K562 (cell line): ENCODE measurements around the gene CCNJL. TPM values are rescaled to one million over a fixed set of nuclear protein-coding genes. Genes with fewer than 3 reads are reported as not detected.

Experiments
- ATAC-seq: fragments of 200-7000 bp; cut with Tn5 transposase; 3 replicates; pipeline ENCODE4 v1.9.1; 2020; ENCODE audit warnings: moderate library complexity
- BruUV-seq: library from RNA; stranded (reverse); fragments of 400-500 nt; replicated peaks from 2 replicates; lab custom pipeline; 2021; lab: Mats Ljungman, UMichigan
- CTCF ChIA-PET: fragments of 300-600 bp; formaldehyde crosslinking; extraction: SDS; loops from one replicate; lab custom pipeline; 2021; ENCODE audit warnings: low intra/inter-chr PET ratio; lab: Yijun Ruan, JAX
- POLR2A ChIA-PET: fragments of 300-600, 350-650 bp; sonication (Branson Sonifier 250); formaldehyde crosslinking; extraction: SDS; loops from one replicate; lab custom pipeline; 2021; ENCODE audit warnings: antibody characterized with exemption, inconsistent platforms; lab: Yijun Ruan, JAX
- DNase-seq, 4 experiments: peaks; one replicate each; pipeline versions ENCODE4 v3.0.0 to v3.0.0-alpha.2; 2011 to 2018; ENCODE audit warnings: low spot score in 3 of 4, mixed read lengths in 3 of 4; ENCODE audit errors: extremely low read depth in 1 of 4
- FAIRE-seq: peaks from 2 replicates; lab custom pipeline; 2011; peaks lifted over from hg19 to GRCh38; lab: Jason Lieb, UNC
- H2AFZ ChIP-seq: 2 replicates; pipeline ENCODE4 v1.6.0; 2011; ENCODE audit warnings: low read depth, low read length, control low read depth, inconsistent platforms
- H3K27ac ChIP-seq: fragments of 200-600 bp; 3 replicates; pipeline ENCODE4 v1.8.0; 2011; ENCODE audit warnings: low read depth, mild to moderate bottlenecking, control low read depth, inconsistent platforms, low read length, moderate library complexity, mixed read lengths; ENCODE audit errors: extremely low read depth
- H3K27me3 ChIP-seq, 2 experiments: fragments of 300-600 bp in 1 of 2; 2 replicates in 1 of 2; 3 replicates in 1 of 2; pipeline versions ENCODE4 v1.6.0 to v1.8.0; 2011; ENCODE audit warnings: inconsistent platforms in 2 of 2, low read length in 2 of 2, mild to moderate bottlenecking in 1 of 2, mixed read lengths in 1 of 2, moderate library complexity in 1 of 2; ENCODE audit not compliant: control insufficient read depth in 2 of 2, insufficient read depth in 2 of 2
- H3K36me3 ChIP-seq: fragments of 300-600 bp; 3 replicates; pipeline ENCODE4 v1.8.0; 2011; ENCODE audit warnings: mild to moderate bottlenecking, low read length, inconsistent platforms; ENCODE audit not compliant: control insufficient read depth, insufficient read depth
- H3K4me1 ChIP-seq, 2 experiments: fragments of 200-600 bp in 1 of 2; replicated peaks in 1 of 2; 2 replicates in 1 of 2; 3 replicates in 1 of 2; pipeline versions ENCODE4 v1.5.1 to v1.8.0; 2011; ENCODE audit warnings: inconsistent platforms in 2 of 2, low read length in 2 of 2, mild to moderate bottlenecking in 1 of 2, mixed read lengths in 1 of 2, moderate library complexity in 1 of 2; ENCODE audit not compliant: control insufficient read depth in 2 of 2, insufficient read depth in 2 of 2
- H3K4me2 ChIP-seq: 2 replicates; pipeline ENCODE4 v1.6.1; 2011; ENCODE audit warnings: low read length, control low read depth, inconsistent platforms, mixed read lengths; ENCODE audit not compliant: insufficient read depth
- H3K4me3 ChIP-seq: fragments of 200-600 bp; sonication (generic), shearing (Covaris generic); 2 replicates; pipeline ENCODE4 v1.5.1; 2016; ENCODE audit warnings: control low read depth, inconsistent platforms
- H3K79me2 ChIP-seq: fragments of 200-600 bp; 3 replicates; pipeline ENCODE4 v1.8.0; 2011; ENCODE audit warnings: low read length, inconsistent platforms; ENCODE audit not compliant: control insufficient read depth, insufficient read depth
- H3K9ac ChIP-seq, 2 experiments: 2 replicates each; pipeline versions ENCODE4 v1.6.0 to v1.6.1; 2011; ENCODE audit warnings: low read depth in 2 of 2, low read length in 2 of 2, control low read depth in 1 of 2, inconsistent platforms in 1 of 2, mild to moderate bottlenecking in 1 of 2, mixed read lengths in 1 of 2; ENCODE audit not compliant: insufficient read depth in 1 of 2
- H3K9me1 ChIP-seq: one replicate; pipeline ENCODE4 v1.6.0; 2011; ENCODE audit warnings: inconsistent platforms, mild to moderate bottlenecking, low read length, moderate library complexity; ENCODE audit not compliant: control insufficient read depth, insufficient read depth
- H3K9me3 ChIP-seq: replicated peaks from 2 replicates; pipeline ENCODE4 v1.5.1; 2011; ENCODE audit warnings: low read depth, low read length, inconsistent platforms; ENCODE audit not compliant: control insufficient read depth, insufficient read depth
- H4K20me1 ChIP-seq: replicated peaks from 2 replicates; pipeline ENCODE4 v1.6.1; 2011; ENCODE audit warnings: low read length, inconsistent platforms, mixed read lengths; ENCODE audit not compliant: control insufficient read depth, insufficient read depth
- BACH1 ChIP-seq: fragments of 200-800 bp; sonication (Bioruptor generic); IDR thresholded peaks from 2 replicates; pipeline ENCODE4 v1.6.1; 2016; ENCODE audit warnings: missing genetic modification characterization, missing compliant biosample characterization
- C11orf30 ChIP-seq: fragments of 450-650 bp; IDR thresholded peaks from 2 replicates; pipeline ENCODE4 v1.6.1; 2016; ENCODE audit warnings: low read depth, mild to moderate bottlenecking
- MAFF ChIP-seq: IDR thresholded peaks from 2 replicates; pipeline ENCODE4 v1.6.1; 2012; ENCODE audit warnings: low read length, improper control_type of control experiment
- MAFG ChIP-seq: fragments of 450-650 bp; conservative IDR thresholded peaks from 2 replicates; pipeline ENCODE4 v1.6.1; 2016; ENCODE audit warnings: missing genetic modification characterization, missing compliant biosample characterization
- MAFK ChIP-seq: IDR thresholded peaks from 2 replicates; pipeline ENCODE4 v1.6.1; 2011; ENCODE audit warnings: low read length, improper control_type of control experiment
- NFE2 ChIP-seq: IDR thresholded peaks from 2 replicates; pipeline ENCODE4 v1.6.1; 2014; ENCODE audit warnings: antibody characterized with exemption, low read depth
- NFE2L1 ChIP-seq: fragments of 450-650 bp; IDR thresholded peaks from 2 replicates; pipeline ENCODE4 v1.6.1; 2016; ENCODE audit warnings: missing genetic modification characterization, low read depth, mild to moderate bottlenecking, missing compliant biosample characterization, moderate library complexity, borderline replicate concordance
- TBP ChIP-seq: optimal IDR thresholded peaks from 2 replicates; pipeline ENCODE3; 2011; ENCODE audit warnings: low read depth, low read length, improper control_type of control experiment
- USF2 ChIP-seq: sonication (generic); formaldehyde crosslinking; IDR thresholded peaks from 2 replicates; pipeline ENCODE4 v1.5.0; 2020; ENCODE audit warnings: missing genetic modification reagents
- ZNF316 ChIP-seq: fragments of 450-650 bp; IDR thresholded peaks from 2 replicates; pipeline ENCODE4 v1.6.1; 2016
- ZNF551 ChIP-seq: fragments of 250-450 bp; sonication (Bioruptor Pico); IDR thresholded peaks from 2 replicates; pipeline ENCODE4 v1.5.0; 2021; ENCODE audit warnings: mild to moderate bottlenecking, moderate library complexity
- WGBS: fragments of 100-300 bp; shearing (Covaris generic); methylation state at CpG from one replicate; pipeline ENCODE4 v1.1.6; 2016; ENCODE audit warnings: low coverage, mixed read lengths; ENCODE audit not compliant: insufficient coverage; ENCODE audit errors: missing lambda C conversion rate; 5-methylcytosine and 5-hydroxymethylcytosine counted together
- in situ Hi-C: fragments of 300-500 bp; cut with MboI; formaldehyde crosslinking; loops from 4 replicates; pipeline ENCODE4 v1.15.0; 2018; ENCODE audit warnings: inconsistent platforms, mixed read lengths
- intact Hi-C: fragments of 100-400 bp; cut with micrococcal nuclease; formaldehyde crosslinking; loops from 2 replicates; pipeline ENCODE4 v1.14.2; 2022
- polyA plus RNA-seq, 8 experiments: library from polyadenylated mRNA; depleted of rRNA in 4 of 8; stranded (reverse) in 5 of 8; unstranded in 3 of 8; fragments of >200 nt; fragmentation: Nextera tagmentation in 2 of 8; fragmentation: Illumina TruSeq in 1 of 8; extraction: Ambion mirVana in 2 of 8; extraction: Trizol in 1 of 8; gene quantifications; 2 replicates each; pipeline versions ENCODE4 v1.2.1 to v1.2.3, GENCODE V29; 2011 to 2014; ENCODE audit warnings: inconsistent platforms in 1 of 8, missing spikeins in 1 of 8
- total RNA-seq, 7 experiments: library from RNA; depleted of rRNA in 6 of 7; stranded (reverse); fragments of >200 nt in 6 of 7; fragmentation: Illumina TruSeq in 2 of 7; extraction: Trizol in 2 of 7; gene quantifications; 2 replicates each; pipeline versions ENCODE4 v1.2.1 to v1.2.3, GENCODE V29; 2011 to 2021; ENCODE audit warnings: low replicate concordance in 1 of 7

CCNJL gene
- total and polyA plus RNA-seq, 9 of the 15 experiments (the other 6 are each of a cell fraction or from before 2014, with no cell fraction given) = 0.04 TPM; not detected in 8

GRCh38 chr5:160315968-160316367, 3.6 kb upstream of the CCNJL start:
- DNase-seq (no peak), ATAC-seq (no peak), FAIRE-seq (no peak)
- no peaks in the 10 kb centered on the region for H3K9me1 ChIP-seq
- WGBS = 0% methylated on average over 1 of the region's 1 CpG
- no peak overlapping the region for H3K4me3 ChIP-seq
- no peak overlapping the region for H3K4me2 ChIP-seq
- no peak for TF ChIP-seq USF2
- peak; percentile 62 for TF ChIP-seq NFE2L1 (tag)
- TF ChIP-seq C11orf30 = peak; percentile 29; the same call in 1 of the 2 replicates
- TF ChIP-seq MAFF = peak; percentile 63
- TF ChIP-seq MAFG (tag) = peak; percentile 77
- TF ChIP-seq ZNF316 = 0 out of 2 replicates have a peak, but pooled peaks have one; percentile 20
- no peak for TF ChIP-seq TBP
- TF ChIP-seq ZNF551 (CRISPR knock-in tag) = no peak
- peak; percentile 48; the same call in 1 of the 2 replicates for TF ChIP-seq BACH1
- peak; percentile 65 for TF ChIP-seq NFE2
- TF ChIP-seq MAFK = peak; percentile 20; the same call in 1 of the 2 replicates
- no peak overlapping the region for H2AFZ ChIP-seq
- no TSS peak for BruUV-seq
- intact Hi-C loops (no loop called here), in situ Hi-C loops (no loop called here)
- no peaks in the 10 kb centered on the region for H3K36me3 ChIP-seq
- peaks cover 0 to 14% of the 10 kb centered on the region in 2 experiments; a peak in 2 of 5 replicates for H3K4me1 ChIP-seq
- ChIA-PET CTCF (no interaction called here), POLR2A (interaction anchor here (1.1 to 1.2 kb wide), 2 partner anchors 12 to 19 kb away, joined by 3 to 5 read pairs; no protein-coding TSS in a partner anchor)
- no peak overlapping the region for H3K27ac ChIP-seq
- peaks cover 32 to 41% of the 10 kb centered on the region in 2 experiments for H3K27me3 ChIP-seq
- H3K79me2 ChIP-seq = no peaks in the 10 kb centered on the region
- no peaks in the 10 kb centered on the region for H4K20me1 ChIP-seq
- H3K9ac ChIP-seq = no peak overlapping the region
- no peaks in the 10 kb centered on the region for H3K9me3 ChIP-seq
